GM21786 (cell line): Measurements from ENCODE around the gene CDK6.
"Not testable (repeated sequence)": the region's sequence is repeated elsewhere in the genome, so short reads cannot be mapped to it uniquely, and the experiment has no call there.

Experiments used
- ATAC-seq: cut with Tn5 transposase; IDR thresholded peaks from one replicate; pipeline ENCODE4 v1.9.1; 2021; ENCODE audit not compliant: unreplicated experiment

The CDK6 gene

GRCh38 chr7:92604517-92604916 is 231.9 kb downstream of the CDK6 start:
- ATAC-seq: not testable (repeated sequence)

DNA sequence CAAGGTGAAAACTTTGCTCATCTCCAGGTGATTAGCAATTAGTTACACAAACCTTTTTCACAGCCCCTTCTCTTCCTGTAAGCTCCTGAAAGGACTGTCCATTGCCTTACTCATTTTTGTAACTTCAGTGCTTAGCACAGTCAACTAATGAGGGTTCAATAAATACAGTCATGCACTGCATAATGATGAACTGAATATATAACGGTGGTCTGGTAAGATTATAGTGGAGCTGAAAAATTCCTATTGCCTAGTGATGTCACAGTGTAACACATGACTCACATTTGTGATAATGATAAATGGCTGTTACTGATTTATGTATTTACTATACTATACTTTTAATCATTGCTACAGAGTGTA is 233.3 kb downstream of the CDK6 start:
- no peak for ATAC-seq

- no peak for ATAC-seq
These were observed 233.9 kb downstream of the CDK6 start for GRCh38 chr7:92602352-92603088.

GRCh38 chr7:92598310-92598981 is 237.9 kb downstream of the CDK6 start:
- ATAC-seq: no peak

GRCh38 chr7:92595281-92595680 is 241.1 kb downstream of the CDK6 start:
- no peak for ATAC-seq

DNA sequence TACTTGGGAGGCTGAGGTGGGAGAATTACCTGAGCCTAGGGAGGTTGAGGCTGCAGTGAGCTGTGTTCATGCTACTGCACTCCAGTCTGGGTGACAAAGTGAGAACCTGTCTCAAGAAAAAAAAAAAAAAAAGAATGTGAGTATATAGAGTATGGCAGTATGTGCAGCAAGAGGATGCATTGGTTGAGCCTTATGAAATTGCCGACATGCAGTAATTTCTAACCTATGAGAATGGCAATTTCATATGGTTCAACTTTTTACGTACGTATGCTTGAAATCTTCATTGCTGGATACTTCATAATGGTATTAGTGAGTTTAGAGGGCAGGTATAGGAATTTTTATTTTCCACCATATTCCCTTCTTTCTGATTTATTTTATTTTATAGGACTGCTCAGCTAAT is 241.6 kb downstream of the CDK6 start:
- ATAC-seq: no peak

DNA sequence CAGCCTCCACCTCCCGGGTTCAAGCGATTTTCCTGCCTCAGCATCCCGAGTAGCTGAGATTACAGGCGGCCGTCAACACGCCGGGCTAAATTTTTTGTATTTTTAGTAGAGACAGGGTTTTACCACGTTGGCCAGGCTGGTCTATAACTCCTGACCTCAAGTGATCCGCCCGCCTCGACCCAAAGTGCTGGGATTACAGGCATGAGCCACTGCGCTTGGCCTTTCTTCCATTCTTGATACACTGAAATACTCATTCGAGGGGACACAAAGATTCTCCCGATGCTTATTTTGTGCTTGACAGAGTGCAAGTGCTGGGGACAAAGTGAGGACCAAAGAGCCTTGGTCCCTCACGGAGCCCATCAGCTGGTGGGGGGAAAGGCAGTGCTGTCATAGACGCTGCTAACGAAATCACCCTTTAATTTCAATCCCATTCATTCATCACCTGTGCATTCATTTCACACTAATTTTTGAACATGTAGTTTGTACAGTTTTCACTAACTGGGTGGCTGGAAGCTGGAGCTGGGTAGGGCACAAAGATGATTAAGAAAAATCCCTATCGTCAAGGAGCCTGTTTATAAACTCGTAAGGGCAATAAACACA is 245.6 kb downstream of the CDK6 start:
- no peak for ATAC-seq

DNA sequence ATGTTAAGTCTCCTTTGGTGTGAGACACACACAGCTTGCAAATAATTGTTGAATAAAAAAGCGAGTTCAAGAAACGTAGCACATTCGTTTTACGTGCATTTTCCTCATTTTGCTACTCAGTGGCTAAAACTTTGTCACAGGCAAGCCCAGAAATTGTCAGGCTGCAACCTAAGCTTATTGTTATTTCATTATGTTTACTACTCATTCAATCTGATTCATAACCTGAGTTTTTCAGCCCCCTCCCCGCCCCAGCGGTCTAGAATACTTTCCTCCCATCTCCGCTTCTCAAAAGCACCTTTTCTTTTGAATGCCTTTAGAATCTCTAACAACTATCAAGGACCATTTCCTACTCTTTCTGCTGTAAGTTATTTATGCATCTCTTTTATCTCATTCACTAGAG is 247.3 kb downstream of the CDK6 start:
- no peak for ATAC-seq

DNA sequence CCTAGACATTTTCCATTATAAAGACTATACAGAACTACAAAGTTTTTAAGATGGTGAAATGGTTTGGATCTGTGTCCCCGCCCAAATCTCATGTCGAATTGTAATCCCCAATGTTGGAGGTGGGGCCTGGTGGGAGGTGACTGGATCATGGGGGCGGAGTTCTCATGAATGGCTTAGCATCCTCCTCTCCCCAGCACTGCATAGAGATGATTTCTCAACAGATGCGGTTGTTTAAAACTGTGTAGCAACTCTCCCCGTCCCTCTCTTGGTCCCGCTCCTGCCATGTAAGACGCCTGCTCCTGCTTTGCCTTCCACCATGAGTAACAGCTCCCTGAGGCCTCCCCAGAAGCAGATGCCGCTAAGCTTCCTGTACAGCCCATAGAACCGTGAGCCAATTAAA is 247.8 kb downstream of the CDK6 start:
- no peak for ATAC-seq

GRCh38 chr7:92586841-92587240 is 249.5 kb downstream of the CDK6 start:
- no peak for ATAC-seq

GRCh38 chr7:92586403-92586802 is 250.0 kb downstream of the CDK6 start:
- no peak for ATAC-seq

DNA sequence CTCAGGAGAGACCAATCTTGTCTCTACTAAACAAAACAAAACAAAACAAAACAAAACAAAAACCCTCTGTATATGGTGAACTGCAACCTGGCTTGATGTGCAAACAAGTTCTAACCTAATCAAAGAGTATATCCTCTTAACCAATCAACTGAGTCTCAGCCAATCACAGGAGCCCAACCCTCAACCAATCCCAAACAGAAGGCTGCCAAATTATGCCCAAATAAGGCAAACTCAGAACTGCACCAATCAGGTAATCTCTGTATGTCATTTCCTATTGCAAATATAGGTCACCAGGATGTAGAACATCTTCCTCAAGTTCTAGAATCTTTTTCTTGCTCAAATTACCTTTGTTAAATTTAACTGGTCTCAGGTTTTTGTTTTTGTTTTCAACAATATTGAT is 251.4 kb downstream of the CDK6 start:
- ATAC-seq: no peak

GRCh38 chr7:92582948-92583347 is 253.4 kb downstream of the CDK6 start:
- no peak for ATAC-seq

DNA sequence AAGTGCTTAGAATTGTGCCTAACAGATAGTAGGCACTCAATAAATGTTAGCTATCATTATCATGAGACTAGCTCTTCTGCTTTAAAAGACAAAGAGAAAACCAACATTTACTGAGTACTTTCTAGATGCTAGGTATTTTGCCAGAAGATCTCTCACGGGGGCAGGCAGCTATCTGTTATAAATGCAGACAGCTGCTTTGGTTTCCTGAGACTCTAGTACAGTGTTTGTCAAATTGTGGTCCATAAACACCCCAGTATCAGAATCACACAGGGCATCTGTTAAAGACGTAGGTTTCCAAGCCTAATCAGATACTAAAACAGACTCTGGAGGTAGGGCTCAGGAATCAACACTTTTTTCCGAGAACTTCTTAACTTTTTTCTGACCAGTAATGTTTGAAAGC is 260.1 kb downstream of the CDK6 start:
- no peak for ATAC-seq

GRCh38 chr7:92569137-92569536 is 267.2 kb downstream of the CDK6 start:
- ATAC-seq: no peak

DNA sequence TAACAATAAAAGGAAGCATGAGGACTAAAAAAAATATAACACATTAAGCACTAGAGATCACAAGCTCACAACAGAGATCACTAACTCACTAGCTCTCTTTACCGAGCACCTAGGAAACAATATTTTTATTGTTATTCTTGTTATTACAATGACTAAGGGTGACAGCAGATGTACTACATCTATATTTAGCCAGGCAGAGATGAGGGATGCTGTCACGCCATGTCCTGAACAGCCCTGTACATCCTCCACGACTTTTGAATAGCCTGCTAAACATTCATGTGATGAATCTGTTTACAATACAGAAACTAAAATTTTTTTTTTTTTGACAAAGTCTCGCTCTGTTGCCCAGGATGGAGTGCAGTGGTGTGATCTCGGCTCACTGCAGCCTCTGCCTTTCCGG is 268.9 kb downstream of the CDK6 start:
- no peak for ATAC-seq

- ATAC-seq: no peak
These were observed 273.0 kb downstream of the CDK6 start for GRCh38 chr7:92563345-92563744.

- no peak for ATAC-seq
These were observed 275.8 kb downstream of the CDK6 start for GRCh38 chr7:92560602-92561001.

- ATAC-seq: no peak
These were observed 278.5 kb downstream of the CDK6 start for GRCh38 chr7:92557808-92558362.

- ATAC-seq: no peak
These were observed 279.1 kb downstream of the CDK6 start for GRCh38 chr7:92557249-92557648.
